Ectodermal cell (in vitro differentiated cells): ENCODE results near the gene PRR20C.
"Not testable (repeated sequence)": the region's sequence is repeated elsewhere in the genome, so short reads cannot be mapped to it uniquely, and the experiment has no call there.

Source experiments
- H3K27ac ChIP-seq: 2 replicates; pipeline ENCODE4 v1.7.0; 2013; ENCODE audit warnings: mild to moderate bottlenecking, low read depth, low read length; ENCODE audit not compliant: insufficient read depth, poor library complexity, severe bottlenecking
- H3K27me3 ChIP-seq: 2 replicates; pipeline ENCODE4 v1.7.0; 2013; ENCODE audit warnings: mild to moderate bottlenecking, low read length; ENCODE audit not compliant: insufficient read depth, control insufficient read depth, poor library complexity, severe bottlenecking
- H3K36me3 ChIP-seq: one replicate; pipeline ENCODE4 v1.7.0; 2013; ENCODE audit warnings: low read length; ENCODE audit not compliant: control insufficient read depth, insufficient read depth
- H3K4me1 ChIP-seq: one replicate; pipeline ENCODE4 v1.7.0; 2013; ENCODE audit warnings: low read length; ENCODE audit not compliant: control insufficient read depth, insufficient read depth
- H3K4me3 ChIP-seq: 2 replicates; pipeline ENCODE4 v1.7.0; 2013; ENCODE audit warnings: low read depth, low read length, control low read depth; ENCODE audit not compliant: insufficient read depth
- H3K9me3 ChIP-seq: 2 replicates; pipeline ENCODE4 v1.7.0; 2013; ENCODE audit warnings: mild to moderate bottlenecking, low read length, moderate library complexity; ENCODE audit not compliant: control insufficient read depth
- WGBS, 2 experiments: methylation state at CpG; one replicate each; pipeline ENCODE4 v1.1.7; 2013; ENCODE audit warnings: missing lambda C conversion rate in 2 of 2; 5-methylcytosine and 5-hydroxymethylcytosine counted together

PRR20C gene

DNA sequence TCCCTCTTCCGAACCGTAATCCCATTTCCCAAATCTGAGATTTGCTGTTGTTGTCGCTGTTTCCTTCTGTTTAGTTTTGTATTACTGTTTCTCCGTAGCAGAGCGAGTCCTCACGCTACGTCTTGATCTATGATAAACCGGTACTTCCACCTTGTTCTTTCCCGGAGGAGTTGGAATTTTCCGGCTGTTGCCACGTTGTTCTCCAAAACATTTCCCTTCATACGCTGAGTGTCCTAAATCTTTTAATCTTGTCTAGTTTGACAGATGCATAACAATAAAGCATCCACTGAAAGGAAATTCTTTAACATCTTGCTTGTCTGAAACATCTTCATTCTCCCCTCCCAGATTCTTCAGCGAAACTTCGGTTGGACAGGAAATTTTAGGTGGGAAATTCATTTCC lies 5.8 kb upstream of the PRR20C start:
- H3K27me3 ChIP-seq, H3K4me3 ChIP-seq, H3K36me3 ChIP-seq, H3K27ac ChIP-seq, H3K9me3 ChIP-seq, H3K4me1 ChIP-seq: not testable (repeated sequence)
- whole genome bisulfite sequencing, 2 experiments: 94 to 96% methylated on average over 6 of the region's 14 CpGs

DNA sequence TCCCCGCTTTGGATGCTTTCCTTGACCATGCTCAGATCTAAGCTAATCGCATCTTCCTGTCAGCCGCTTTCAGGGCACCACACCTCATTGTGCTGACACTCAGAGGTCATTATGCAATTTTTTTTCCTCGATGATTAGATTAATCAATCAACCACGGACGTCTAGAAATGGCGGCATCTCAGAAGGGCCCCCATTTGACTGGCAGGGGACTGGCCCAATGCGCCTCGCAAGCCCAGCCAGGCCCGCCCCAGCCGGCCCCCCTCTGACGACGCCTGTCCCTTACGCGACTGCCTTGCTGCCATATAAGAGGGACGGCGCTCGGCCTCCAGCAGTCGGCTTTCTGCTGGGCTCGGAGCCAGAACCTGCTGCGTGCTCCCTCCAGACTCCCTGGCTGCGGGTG lies 6.5 kb downstream of the PRR20C start, which contains the start of gene PRR20D:
TSS of gene PRR20D (plus strand) at position 301 of the 400 bp plus-strand sequence. CDS start 387 bp downstream, outside the sequence.
- no CpG with 5 or more reads among the region's 22 CpGs for WGBS, 2 experiments
- not testable (repeated sequence) for H3K4me1 ChIP-seq, H3K27ac ChIP-seq, H3K9me3 ChIP-seq, H3K27me3 ChIP-seq, H3K4me3 ChIP-seq, H3K36me3 ChIP-seq

DNA sequence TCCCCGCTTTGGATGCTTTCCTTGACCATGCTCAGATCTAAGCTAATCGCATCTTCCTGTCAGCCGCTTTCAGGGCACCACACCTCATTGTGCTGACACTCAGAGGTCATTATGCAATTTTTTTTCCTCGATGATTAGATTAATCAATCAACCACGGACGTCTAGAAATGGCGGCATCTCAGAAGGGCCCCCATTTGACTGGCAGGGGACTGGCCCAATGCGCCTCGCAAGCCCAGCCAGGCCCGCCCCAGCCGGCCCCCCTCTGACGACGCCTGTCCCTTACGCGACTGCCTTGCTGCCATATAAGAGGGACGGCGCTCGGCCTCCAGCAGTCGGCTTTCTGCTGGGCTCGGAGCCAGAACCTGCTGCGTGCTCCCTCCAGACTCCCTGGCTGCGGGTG lies 13.0 kb downstream of the PRR20C start, which contains the start of gene PRR20E:
TSS of gene PRR20E (plus strand) at position 301 of the 400 bp plus-strand sequence. CDS start 387 bp downstream, outside the sequence.
- not testable (repeated sequence) for H3K36me3 ChIP-seq, H3K27ac ChIP-seq, H3K4me3 ChIP-seq, H3K9me3 ChIP-seq, H3K4me1 ChIP-seq, H3K27me3 ChIP-seq
- no CpG with 5 or more reads among the region's 22 CpGs for WGBS, 2 experiments

DNA sequence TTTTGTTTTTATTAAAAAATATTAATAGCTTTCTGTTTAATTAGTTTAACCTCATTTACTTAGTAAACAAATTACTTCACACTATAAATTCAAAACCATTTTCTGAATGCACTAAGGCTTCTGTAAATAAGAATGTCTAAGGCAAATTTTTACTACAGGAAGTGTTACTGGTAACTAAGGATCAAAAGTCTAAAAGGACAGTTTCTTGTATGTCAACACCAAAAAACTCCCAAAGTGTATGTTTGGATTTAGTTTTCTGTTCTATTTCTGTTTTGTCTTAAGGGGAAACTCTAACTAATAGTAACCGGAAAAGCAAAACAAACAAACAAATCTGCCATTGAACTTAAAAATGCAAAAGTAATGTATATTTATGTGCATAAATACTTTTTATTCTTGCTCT lies 37.8 kb downstream of the PRR20C start:
- Histone ChIP-seq H3K27me3 (no peaks in the 10 kb centered on the region), H3K9me3 (no peaks in the 10 kb centered on the region), H3K27ac (no peak overlapping the region), H3K4me3 (no peak overlapping the region), H3K36me3 (no peaks in the 10 kb centered on the region), H3K4me1 (no peaks in the 10 kb centered on the region)
- no CpG with 5 or more reads among the region's 1 CpG for WGBS, 2 experiments
